Islet precursor cell (in vitro differentiated cells): Measurements from ENCODE around the gene NAV2.
"Not testable (repeated sequence)": the region's sequence is repeated elsewhere in the genome, so short reads cannot be mapped to it uniquely, and the experiment has no call there.

Experiments
- DNase-seq: peaks from one replicate; pipeline ENCODE4 v3.0.0-alpha.2; 2018

NAV2 gene

GRCh38 chr11:20067665-20068064 is 355.0 kb downstream of the NAV2 start:
- DNase-seq, result no peak

- DNase-seq, result no peak
Observed at GRCh38 chr11:20068691-20069090, 356.1 kb downstream of the NAV2 start.

GRCh38 chr11:20070459-20070858 is 357.8 kb downstream of the NAV2 start:
- no peak for DNase-seq

GRCh38 chr11:20075627-20076026 is 363.0 kb downstream of the NAV2 start:
- DNase-seq, result no peak

- no peak for DNase-seq
Observed at GRCh38 chr11:20078846-20079245, 366.2 kb downstream of the NAV2 start.

- no peak for DNase-seq
Observed at GRCh38 chr11:20080032-20080685, 367.5 kb downstream of the NAV2 start.

- no peak for DNase-seq
Observed at GRCh38 chr11:20081336-20081735, 368.7 kb downstream of the NAV2 start.

GRCh38 chr11:20083877-20084276 is 371.2 kb downstream of the NAV2 start:
- not testable (repeated sequence) for DNase-seq

- DNase-seq, result no peak
Observed at GRCh38 chr11:20084921-20085814, 372.5 kb downstream of the NAV2 start.

GRCh38 chr11:20085918-20086317 is 373.3 kb downstream of the NAV2 start:
- no peak for DNase-seq

GRCh38 chr11:20087118-20087521 is 374.5 kb downstream of the NAV2 start:
- no peak for DNase-seq

- DNase-seq, result no peak
Observed at GRCh38 chr11:20088397-20089225, 376.0 kb downstream of the NAV2 start.

GRCh38 chr11:20089367-20089766 is 376.7 kb downstream of the NAV2 start:
- no peak for DNase-seq

- no peak for DNase-seq
Observed at GRCh38 chr11:20089796-20090653, 377.4 kb downstream of the NAV2 start.

GRCh38 chr11:20090654-20091374 is 378.2 kb downstream of the NAV2 start:
- DNase-seq, result no peak

- peak; percentile 8 for DNase-seq
Observed at GRCh38 chr11:20093775-20094174, 381.1 kb downstream of the NAV2 start.

- no peak for DNase-seq
Observed at GRCh38 chr11:20095189-20095588, 382.6 kb downstream of the NAV2 start.

- no peak for DNase-seq
Observed at GRCh38 chr11:20097319-20098221, 384.9 kb downstream of the NAV2 start.

- DNase-seq, result no peak
Observed at GRCh38 chr11:20099527-20099926, 386.9 kb downstream of the NAV2 start.

- no peak for DNase-seq
Observed at GRCh38 chr11:20102397-20102796, 389.8 kb downstream of the NAV2 start.

- no peak for DNase-seq
Observed at GRCh38 chr11:20103281-20103680, 390.6 kb downstream of the NAV2 start.
